Measurements from ENCODE around the gene STK24.
A peak's percentile ranks its signal among the peaks of the same experiment; 100 is the strongest.

The STK24 gene

DNA sequence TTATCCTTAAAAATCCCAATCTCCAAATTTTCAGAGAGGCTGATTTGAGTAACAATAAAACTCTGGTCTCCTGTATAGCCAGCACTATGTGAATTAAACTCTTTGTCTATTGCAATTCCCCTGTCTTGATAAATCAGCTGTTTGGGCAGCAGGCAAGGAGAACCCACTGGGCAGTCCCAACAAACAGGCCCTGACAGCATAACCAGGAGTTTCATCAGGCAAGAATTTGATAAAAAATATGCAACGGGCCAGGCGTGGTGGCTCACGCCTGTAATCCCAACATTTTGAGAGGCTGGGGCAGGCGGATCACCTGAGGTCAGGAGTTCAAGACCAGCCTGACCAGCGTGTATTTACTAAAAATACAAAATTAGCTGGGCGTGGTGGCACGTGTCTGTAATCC is 42.1 kb downstream of the STK24 start:
- no peak for DNase-seq (ENCODE audit: low read depth in 2 of 2)

- no peak for DNase-seq (ENCODE audit: low read depth in 2 of 2)
Measured at GRCh38 chr13:98533912-98534311, 43.0 kb downstream of the STK24 start.

DNA sequence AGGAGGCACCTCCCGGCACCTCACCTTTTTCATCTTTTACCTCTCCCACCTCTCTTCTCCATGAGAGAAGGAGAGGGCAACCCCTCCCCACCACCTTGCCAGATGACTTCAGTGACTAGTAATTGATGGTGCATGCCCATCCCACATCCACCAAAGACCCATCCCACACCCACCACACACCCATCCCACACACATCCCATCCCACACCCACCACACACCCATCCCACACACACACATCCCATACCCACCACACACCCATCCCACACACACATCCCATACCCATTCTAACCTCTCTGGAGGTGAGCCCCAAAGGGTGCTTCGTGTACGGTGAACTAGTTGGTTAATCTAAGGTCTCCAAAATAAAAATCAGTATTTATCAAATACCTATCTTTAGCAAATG is 44.7 kb downstream of the STK24 start:
- DNase-seq (ENCODE audit: low read depth in 2 of 2): no peak

- no peak for DNase-seq (ENCODE audit: low read depth in 2 of 2)
Measured at GRCh38 chr13:98530217-98530616, 46.7 kb downstream of the STK24 start.

DNA sequence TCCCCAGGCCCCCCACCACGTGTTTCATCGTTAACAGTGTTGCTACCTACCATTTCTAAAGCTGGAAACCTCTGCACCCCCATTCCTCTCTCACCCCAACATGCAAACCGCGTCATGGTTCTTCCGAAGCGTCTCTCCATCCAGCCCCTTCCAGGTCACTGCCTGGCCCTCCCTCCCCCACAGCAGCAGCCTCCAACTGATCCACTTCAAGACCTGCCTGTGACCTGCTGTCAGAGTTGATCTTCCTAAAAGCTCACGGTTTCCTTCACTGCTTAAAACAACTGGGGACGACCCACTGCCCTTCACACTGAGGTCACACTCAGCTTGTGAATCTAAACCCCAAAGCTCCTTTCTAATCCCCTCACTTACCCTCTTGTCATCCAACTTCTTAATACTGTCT is 47.7 kb downstream of the STK24 start:
- DNase-seq (ENCODE audit: low read depth in 2 of 2): no peak

- no peak for DNase-seq (ENCODE audit: low read depth in 2 of 2)
Measured at GRCh38 chr13:98528663-98529064, 48.2 kb downstream of the STK24 start.

DNA sequence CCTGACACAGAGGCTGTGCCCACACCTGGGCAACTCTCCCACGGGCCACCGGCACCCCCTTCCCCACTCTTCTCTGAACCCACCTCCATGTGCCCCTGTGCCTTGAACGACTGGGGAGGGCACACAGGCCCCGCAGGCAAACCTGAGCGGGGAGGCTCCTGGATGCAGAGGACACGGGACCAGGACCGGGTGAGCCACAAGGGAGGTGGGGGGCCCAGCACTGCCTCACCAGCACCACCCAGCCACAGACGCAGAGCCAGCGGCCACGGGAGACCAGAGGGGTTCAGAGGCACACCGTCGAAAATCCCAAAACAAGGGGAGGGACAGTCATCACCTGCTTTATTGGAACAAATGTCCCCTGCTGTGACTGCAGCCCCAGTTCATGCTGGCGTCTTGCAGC is 49.4 kb downstream of the STK24 start:
- DNase-seq (ENCODE audit: low read depth in 2 of 2): no peak

- DNase-seq (ENCODE audit: low read depth in 2 of 2): no peak
Measured at GRCh38 chr13:98526182-98526512, 50.8 kb downstream of the STK24 start.

DNA sequence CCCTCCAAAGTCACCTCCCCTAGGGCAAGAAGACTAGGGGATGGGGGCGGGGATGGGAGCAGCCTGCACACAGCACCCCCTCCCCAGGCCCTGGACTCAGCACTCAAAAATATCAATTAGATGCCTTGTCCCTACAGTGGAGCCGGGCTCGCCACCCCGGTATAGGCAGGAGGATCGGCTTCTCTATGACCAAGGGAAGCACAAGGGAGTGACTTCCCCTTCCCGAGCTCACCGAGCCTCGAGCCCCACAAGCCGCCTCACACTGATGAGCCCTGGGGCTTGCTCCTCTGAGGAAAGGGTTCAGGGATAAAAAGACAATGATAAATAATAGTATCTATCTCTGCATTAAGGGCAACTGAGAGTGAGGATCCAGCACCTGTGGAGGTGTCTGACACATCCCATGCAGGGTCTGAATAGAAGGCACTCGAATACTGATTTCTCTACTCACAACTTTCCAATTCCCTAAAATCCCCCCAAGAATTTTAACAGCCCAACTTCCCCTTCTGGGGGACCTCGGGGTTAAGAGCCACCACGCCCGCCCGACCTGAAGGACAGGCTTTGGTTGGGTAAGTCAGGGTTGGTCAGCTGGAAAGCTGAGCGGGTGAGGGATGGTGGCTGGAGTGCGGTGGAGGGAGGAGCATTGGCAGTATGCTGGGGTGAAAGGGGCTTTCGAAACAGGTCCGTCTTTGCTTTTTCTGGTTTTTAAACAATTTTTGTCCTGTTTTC is 51.3 kb downstream of the STK24 start:
- no peak for DNase-seq (ENCODE audit: low read depth in 2 of 2)

- no peak for DNase-seq (ENCODE audit: low read depth in 2 of 2)
Measured at GRCh38 chr13:98524793-98525192, 52.1 kb downstream of the STK24 start.

GRCh38 chr13:98524391-98524790 is 52.5 kb downstream of the STK24 start:
- no peak for DNase-seq (ENCODE audit: low read depth in 2 of 2)

DNA sequence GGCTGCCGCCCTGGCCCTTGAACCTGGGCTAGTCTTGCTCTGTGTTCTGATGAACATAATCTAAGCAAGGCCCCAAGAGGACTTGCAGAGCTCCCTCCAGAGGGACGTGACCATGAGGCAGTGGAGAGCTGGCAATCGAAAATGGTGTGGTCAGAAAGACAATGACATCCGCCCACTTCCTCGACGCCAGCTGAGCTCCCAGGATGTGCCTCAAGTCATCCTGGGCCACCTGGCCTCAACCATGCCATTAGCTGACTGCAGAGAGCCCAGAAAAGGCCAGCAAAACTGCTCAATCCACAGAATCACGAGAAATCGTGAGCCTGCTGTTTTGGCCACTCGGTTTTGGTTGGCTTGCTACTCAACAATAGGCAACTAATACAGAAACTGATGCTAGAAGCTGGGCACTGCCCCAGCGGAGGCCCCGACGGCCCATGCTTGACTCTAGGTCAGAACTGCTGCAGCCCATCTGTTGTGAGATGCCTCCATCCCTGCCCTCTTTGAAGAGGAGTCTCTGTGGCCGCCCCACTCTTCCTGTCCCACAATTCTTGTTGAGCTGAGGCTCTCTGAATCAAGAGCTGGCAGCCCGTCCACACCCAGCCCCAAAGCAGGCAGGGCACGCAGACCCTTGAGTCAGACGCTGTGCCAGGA is 53.3 kb downstream of the STK24 start:
- no peak for DNase-seq (ENCODE audit: low read depth in 2 of 2)

GRCh38 chr13:98522371-98522770 is 54.5 kb downstream of the STK24 start:
- no peak for DNase-seq (ENCODE audit: low read depth in 2 of 2)

GRCh38 chr13:98521461-98522247 is 55.3 kb downstream of the STK24 start:
- no peak for DNase-seq (ENCODE audit: low read depth in 2 of 2)

DNA sequence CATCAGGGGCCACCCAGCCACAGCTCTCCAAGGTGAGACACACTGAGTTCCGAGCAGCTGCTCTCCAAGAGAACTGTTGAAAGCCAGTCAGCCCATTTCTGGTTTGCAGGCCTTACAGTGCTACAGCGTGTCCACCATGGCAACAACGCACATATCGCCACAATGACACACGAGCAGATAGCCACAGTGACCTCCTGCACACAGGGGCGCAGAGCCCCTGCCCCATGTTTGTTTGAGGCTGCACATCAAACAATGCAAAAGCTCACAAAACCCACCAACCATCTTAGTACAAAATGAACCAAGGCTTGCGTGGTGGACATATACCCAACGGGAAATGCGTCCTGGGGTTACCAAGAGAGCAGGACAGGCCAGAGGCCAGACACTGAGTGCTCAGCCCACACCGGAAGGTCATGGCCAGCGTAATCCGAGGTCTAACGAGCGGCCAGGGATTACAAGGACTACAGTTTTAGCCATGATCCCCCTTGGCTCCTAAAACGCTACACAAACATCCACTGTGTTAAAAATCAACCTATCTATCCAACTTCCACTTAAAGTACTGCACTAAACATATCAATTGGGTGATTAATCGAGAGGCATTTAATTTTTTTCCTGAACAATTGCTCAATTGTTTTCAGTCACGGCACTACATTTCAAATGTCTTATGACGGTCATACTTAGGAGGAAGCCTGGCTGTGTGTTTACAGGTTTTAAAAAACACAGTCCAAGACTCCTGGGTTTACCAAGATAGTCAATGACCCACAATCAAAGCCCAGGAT is 56.0 kb downstream of the STK24 start:
- no peak for DNase-seq (ENCODE audit: low read depth in 2 of 2)

DNA sequence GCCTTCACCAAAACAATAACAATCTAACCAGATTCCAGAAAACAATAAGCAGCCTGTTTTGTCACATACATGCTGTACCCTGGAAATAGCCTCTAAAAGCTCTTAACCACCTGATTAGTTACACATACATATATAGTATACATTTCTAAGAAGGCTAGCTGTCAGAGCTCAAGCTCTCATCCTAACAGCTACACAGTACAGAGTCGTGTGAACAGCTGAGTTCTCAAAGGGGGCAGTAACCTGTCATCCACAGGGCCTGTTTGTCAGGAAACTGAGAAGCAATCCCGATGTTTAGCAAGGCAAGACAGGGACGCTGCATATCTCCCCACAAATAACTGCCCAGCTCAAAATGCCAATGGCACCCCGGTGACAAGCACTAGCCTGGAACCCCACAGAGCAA is 56.9 kb downstream of the STK24 start:
- no peak for DNase-seq (ENCODE audit: low read depth in 2 of 2)

DNA sequence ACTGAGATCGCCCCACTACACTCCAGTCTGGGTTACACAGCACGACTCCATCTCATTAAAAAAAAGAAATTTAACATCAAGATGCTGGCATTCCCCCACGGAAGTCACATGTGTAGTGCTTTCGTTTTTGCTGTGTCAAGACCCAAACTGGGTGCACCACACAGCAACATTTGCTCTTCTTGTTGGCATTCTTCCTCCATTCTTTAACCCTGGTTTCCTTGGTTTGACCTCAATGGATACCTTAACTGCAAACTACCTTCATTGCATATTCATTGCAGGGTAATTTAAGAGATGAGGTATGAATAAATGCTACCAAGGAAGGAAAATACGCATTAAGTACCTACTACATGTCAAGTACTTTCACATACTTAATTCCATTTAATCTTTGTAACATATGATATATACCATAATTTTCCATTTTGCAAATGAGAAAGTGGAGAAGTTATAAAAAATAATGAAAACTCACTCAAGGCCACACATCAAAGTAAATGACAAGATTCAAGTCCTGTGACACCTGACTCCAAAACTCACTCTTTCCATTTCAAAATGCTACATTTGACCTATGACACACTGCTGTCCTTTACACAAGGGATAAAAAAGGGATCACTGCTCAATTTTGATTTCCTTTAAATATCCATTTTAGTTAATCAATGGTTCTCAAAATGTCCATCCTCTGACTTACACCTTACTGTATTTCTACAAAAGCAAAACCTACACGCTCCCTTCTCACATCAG is 59.2 kb downstream of the STK24 start:
- DNase-seq (ENCODE audit: low read depth in 2 of 2): peak in 1 of 2 donors; percentile 15

GRCh38 chr13:98515818-98516465 is 61.0 kb downstream of the STK24 start:
- no peak for DNase-seq (ENCODE audit: low read depth in 2 of 2)

DNA sequence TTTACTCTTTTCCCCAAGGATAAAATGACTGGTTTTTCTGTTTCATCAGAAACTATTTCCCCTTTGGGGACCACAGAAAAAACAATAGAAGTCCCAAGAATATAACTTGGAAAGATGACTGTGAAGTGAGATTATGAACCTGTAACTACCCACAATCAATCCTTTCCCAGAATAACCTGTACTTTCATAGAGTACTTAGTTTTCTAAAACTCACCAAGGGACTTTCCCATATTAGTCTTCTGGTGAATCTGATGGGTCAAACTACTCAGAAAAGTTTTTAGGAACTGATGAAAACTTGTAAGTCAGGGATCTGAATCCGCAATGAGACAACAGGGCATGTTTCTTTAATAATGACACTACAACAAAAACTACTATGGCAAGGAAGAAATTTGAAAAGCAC is 62.6 kb downstream of the STK24 start:
- DNase-seq (ENCODE audit: low read depth in 2 of 2): no peak

DNA sequence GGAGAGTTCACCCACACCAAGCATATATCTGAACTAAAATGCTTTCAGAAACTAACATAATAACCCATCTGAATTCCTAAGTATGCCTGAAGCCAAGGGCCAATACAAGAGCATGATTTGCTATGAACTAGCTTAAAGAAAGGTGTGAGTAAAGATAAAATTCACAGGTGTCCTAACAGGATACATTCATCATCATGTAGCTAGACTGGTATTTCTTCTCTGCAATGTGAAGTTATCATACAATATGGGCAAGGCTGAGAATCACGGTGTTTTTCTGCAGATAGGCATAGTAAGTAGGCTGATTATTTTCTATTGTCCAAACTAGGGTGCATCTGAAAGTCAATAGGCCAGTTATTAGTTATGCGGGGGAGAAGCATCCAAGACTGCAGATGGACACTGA is 63.1 kb downstream of the STK24 start:
- DNase-seq (ENCODE audit: low read depth in 2 of 2): no peak
